ENCODE results near the gene JMY. TPM values are rescaled to one million over a fixed set of nuclear protein-coding genes. Genes with fewer than 3 reads are reported as not detected.

The JMY gene
- total RNA-seq, 1 donor from 2014 or later: 4.2 TPM

- no peak for TF ChIP-seq CTCF (conservative IDR thresholded peaks at IDR 0.05)
- no peak overlapping the region for H3K4me3 Mint-ChIP-seq
- H3K27me3 Mint-ChIP-seq (ENCODE audit: low read depth): no peaks in the 10 kb centered on the region
- H3K36me3 Mint-ChIP-seq (ENCODE audit: low read depth): peaks cover 8% of the 10 kb centered on the region
- H3K4me1 Mint-ChIP-seq: no peaks in the 10 kb centered on the region
- H3K9me3 Mint-ChIP-seq: peaks cover 3% of the 10 kb centered on the region
- H3K27ac Mint-ChIP-seq (ENCODE audit: unreplicated experiment): no peak overlapping the region
- no peak for DNase-seq (ENCODE audit: low read depth, low spot score)
Observed at GRCh38 chr5:79349047-79349446, 113.1 kb downstream of the JMY start.

- H3K4me1 Mint-ChIP-seq: no peaks in the 10 kb centered on the region
- peaks cover 3% of the 10 kb centered on the region for H3K9me3 Mint-ChIP-seq
- no peak overlapping the region for H3K27ac Mint-ChIP-seq (ENCODE audit: unreplicated experiment)
- no peak overlapping the region for H3K4me3 Mint-ChIP-seq
- no peak for TF ChIP-seq CTCF (conservative IDR thresholded peaks at IDR 0.05)
- H3K27me3 Mint-ChIP-seq (ENCODE audit: low read depth): no peaks in the 10 kb centered on the region
- peaks cover 8% of the 10 kb centered on the region for H3K36me3 Mint-ChIP-seq (ENCODE audit: low read depth)
- DNase-seq (ENCODE audit: low read depth, low spot score): no peak
Observed at GRCh38 chr5:79349881-79350280, 114.0 kb downstream of the JMY start.

- TF ChIP-seq CTCF (conservative IDR thresholded peaks at IDR 0.05): no peak
- Mint-ChIP-seq H3K27me3 (ENCODE audit: low read depth) (no peaks in the 10 kb centered on the region), H3K4me1 (no peaks in the 10 kb centered on the region), H3K36me3 (ENCODE audit: low read depth) (peaks cover 9% of the 10 kb centered on the region), H3K4me3 (no peak overlapping the region), H3K27ac (ENCODE audit: unreplicated experiment) (no peak overlapping the region), H3K9me3 (peaks cover 3% of the 10 kb centered on the region)
- no peak for DNase-seq (ENCODE audit: low read depth, low spot score)
Observed at GRCh38 chr5:79357398-79357797, 121.5 kb downstream of the JMY start.

Other genes with a start within 250 kb of the JMY start
- not detected in 2 replicates for gene DMGDH, start 166.5 kb upstream of the JMY start, total RNA-seq
- gene BHMT2, start 166.4 kb upstream of the JMY start, total RNA-seq: not detected in 2 replicates
- not detected in 2 replicates for gene BHMT, start 124.3 kb upstream of the JMY start, total RNA-seq

Data from neural crest cell (in vitro differentiated cells).